ENCODE measurements around the gene CCSER1.

CCSER1 gene

GRCh38 chr4:90189946-90190345 lies 62.8 kb downstream of the CCSER1 start:
- no peak for DNase-seq (ENCODE audit: low read depth, low spot score)

DNA sequence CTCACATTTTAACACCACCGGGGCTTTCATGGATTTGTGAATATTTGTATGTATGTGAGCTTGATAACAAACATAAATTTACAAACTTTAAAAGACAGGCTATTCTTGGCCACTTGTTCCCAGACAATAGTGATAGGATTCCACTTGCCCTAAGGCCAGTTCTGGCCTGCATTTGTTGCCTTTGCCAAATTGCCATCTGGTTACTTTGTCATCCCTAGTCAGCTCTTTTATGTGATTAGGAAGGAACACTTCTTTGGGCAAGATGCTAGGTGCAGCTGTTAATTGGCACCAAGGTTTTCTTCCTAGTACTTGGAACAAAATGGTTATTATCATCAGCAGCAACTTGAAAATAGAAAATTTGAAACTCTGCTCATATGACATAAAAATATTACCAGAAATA lies 63.3 kb downstream of the CCSER1 start:
- DNase-seq (ENCODE audit: low read depth, low spot score): no peak

DNA sequence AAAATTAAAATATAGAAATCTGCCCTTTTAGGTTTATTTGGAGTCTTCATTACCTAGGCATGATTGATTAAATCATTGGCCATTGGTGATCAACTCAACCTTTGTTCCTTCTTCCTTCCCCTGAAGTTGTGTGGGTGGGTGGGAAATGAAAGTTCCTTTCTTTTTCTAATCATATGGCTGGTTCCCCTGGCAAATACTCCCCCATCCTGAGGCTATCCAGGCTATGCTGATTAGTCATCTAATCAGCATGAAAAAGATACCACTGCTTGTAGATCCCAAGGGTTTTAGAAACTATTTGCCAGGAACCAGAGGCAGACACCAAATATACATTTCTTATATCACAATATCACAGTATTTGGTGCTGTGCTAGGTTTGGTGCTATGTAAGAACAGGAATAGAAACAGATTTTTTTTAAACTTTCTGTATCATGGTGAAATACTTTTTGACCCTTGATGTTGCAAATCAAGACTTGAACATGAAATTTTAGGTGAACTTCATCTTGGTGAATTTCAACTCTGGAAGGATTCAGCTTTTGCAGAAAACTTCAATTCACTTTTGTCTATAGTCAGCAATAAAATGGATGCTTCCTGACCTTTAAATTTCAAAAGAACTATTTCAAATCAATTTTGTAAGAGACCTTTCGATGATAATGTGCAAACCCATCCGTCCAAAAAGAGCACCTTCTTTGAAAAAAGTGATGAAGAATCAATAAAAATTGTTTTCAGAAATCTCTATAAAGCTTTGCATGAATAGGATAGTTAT lies 71.1 kb downstream of the CCSER1 start:
- peak; percentile 26 for DNase-seq (ENCODE audit: low read depth, low spot score)

- DNase-seq (ENCODE audit: low read depth, low spot score): no peak
Measured at GRCh38 chr4:90207887-90208454, 80.8 kb downstream of the CCSER1 start.

DNA sequence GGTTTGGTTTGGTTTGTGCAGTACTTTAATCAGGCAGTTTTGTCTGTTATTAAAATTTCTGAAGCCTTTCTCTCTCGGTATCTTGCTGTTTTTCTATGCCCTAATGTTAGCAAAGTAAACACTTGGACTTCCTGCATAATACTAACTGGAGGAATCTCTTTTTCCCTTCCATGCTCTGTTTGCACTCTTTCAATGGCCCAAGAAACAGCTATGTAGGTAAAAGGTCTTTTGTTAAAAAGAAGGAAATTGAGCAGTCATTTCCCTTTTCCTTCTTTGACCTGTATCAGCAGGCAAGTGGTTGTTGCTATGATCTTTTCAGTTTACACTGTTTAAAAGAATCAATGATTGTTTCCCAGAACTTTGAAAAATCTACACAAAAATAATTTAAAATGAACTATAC lies 82.7 kb downstream of the CCSER1 start:
- DNase-seq (ENCODE audit: low read depth, low spot score): no peak

GRCh38 chr4:90211174-90211573 lies 84.0 kb downstream of the CCSER1 start:
- no peak for DNase-seq (ENCODE audit: low read depth, low spot score)

DNA sequence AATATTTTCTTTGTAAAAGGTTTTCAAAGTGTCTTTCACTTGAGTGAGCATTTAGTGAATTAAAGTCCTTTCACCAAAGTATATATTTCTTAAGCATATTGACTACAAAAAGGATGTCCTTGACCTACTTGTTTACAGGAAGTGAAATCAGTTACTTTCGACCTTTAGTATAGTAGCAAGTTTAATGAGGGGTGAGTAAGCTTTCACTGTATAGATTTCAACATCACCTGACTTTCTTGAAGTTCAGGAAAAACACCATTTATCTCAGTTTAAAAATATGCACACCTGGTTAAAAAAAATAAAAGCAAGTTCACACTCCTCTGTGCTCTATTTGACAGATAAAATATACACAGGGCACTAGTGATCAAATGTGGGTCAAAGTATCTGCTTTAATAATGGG lies 88.1 kb downstream of the CCSER1 start:
- DNase-seq (ENCODE audit: low read depth, low spot score): no peak

DNA sequence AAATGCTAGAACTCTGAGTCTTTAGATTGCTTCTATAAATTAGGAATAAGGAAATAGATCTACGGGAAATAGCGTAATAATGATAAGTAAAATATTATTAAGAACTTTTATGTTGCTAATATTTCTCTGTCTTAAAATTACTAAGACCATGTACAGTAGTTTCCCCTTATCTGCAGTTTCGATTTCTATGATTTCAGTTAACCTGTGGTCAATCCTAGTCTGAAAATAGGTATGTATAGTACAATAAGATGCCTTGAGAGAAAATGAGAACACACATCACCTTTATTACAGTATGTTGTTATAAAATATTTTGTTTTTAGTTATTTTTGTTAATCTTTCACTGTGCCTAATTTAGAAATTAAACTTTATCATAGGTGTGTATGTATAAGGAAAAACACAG lies 92.6 kb downstream of the CCSER1 start:
- no peak for DNase-seq (ENCODE audit: low read depth, low spot score)

- DNase-seq (ENCODE audit: low read depth, low spot score): no peak
Measured at GRCh38 chr4:90220459-90220858, 93.3 kb downstream of the CCSER1 start.

GRCh38 chr4:90226734-90227133 lies 99.5 kb downstream of the CCSER1 start:
- peak; percentile 28 for DNase-seq (ENCODE audit: low read depth, low spot score)

- no peak for DNase-seq (ENCODE audit: low read depth, low spot score)
Measured at GRCh38 chr4:90227177-90227576, 100.0 kb downstream of the CCSER1 start.

- peak; percentile 23 for DNase-seq (ENCODE audit: low read depth, low spot score)
Measured at GRCh38 chr4:90234916-90235547, 107.8 kb downstream of the CCSER1 start.

DNA sequence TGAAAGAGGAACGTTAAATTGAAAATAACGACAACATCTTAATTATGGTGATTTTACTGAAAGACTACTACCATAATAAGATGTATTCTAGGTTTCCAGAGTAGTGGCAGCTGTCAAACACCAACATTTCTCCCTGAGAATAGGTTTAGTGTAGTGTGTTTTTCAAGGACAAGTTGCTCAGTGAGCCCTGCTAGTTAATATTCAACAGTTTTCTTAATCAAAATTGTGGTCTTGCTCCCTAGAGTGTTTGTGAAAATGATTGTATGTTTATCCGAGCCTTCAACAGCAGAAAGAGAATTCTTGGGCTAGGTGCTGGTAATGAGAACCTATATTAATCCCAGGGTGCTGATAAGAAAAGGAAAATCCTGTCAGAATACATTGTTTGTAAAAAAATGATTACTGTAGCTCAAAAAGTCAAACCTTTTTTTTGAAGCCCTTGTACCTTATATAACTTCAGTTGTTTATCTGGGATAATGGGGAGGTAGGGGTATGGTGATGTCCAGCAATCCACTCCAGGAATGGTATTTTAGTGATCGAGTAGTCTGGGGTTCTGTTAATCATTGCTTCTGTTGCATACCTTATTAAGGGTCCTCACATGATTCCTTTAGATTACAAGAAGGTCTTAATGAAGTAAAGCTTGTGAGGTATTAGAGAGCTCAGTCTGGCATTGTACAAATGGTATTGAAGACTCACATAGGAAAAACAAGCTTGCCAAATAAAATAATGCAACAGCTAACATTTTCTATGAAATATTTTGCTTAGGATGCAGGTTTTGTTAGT lies 110.7 kb downstream of the CCSER1 start:
- DNase-seq (ENCODE audit: low read depth, low spot score): no peak

- no peak for DNase-seq (ENCODE audit: low read depth, low spot score)
Measured at GRCh38 chr4:90240333-90240732, 113.1 kb downstream of the CCSER1 start.

DNA sequence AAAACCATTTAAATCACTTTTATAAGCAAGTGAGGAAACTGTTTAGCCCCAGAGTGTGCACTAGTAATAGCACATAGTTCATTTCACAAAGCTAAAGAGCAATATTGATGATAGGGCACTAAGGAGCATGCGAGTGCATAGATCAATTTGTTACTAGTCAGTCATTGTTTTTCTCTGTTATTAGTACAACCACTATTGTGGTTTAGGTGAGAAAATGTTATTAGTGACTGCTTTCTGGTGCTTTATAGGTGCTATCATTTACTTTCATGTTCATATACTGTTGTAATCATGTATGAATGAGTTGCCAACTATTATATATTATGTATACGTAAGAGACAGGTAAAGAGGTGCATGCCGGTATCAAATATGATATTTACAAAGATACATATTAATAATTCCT lies 113.8 kb downstream of the CCSER1 start:
- DNase-seq (ENCODE audit: low read depth, low spot score): no peak

- no peak for DNase-seq (ENCODE audit: low read depth, low spot score)
Measured at GRCh38 chr4:90245837-90246236, 118.6 kb downstream of the CCSER1 start.

GRCh38 chr4:90246816-90247215 lies 119.6 kb downstream of the CCSER1 start:
- DNase-seq (ENCODE audit: low read depth, low spot score): no peak

DNA sequence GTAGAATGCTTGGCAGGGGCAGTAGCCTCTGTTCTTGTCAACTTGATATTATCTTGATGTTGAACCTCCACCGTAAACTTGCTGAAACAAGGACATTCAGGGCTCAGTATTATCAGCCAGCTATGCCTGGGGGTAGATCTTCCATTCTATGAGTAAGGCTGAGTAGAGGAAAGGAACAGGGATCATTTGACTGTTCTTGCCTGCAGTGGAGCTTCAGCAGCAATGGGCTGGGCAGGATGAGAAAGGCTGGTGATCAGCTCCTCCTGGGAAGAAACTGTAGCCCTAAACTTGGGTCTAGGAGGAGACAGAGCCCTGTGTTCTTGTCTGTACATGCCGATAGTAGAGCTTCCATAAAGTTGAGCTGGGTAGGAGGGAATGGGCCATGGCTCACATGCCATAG lies 127.2 kb downstream of the CCSER1 start:
- no peak for DNase-seq (ENCODE audit: low read depth, low spot score)

DNA sequence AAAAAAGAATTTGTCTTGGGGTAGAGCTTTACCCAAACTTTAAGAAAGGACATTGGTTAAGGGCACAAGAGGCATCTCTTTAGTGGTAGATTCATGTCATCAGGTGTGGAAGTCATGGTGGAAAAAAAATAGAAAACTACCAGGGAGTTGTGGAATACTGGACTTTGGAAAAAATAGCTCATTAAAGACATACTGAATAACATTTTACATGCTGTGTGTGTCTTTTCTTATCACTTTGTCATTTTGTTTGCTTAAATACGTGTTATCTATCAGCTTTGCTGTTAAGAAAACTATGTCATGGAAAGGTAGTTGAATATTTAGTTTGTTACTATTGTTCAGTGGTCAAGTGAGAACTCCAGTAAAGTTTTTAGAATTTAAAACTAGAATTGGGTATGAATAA lies 147.0 kb downstream of the CCSER1 start:
- DNase-seq (ENCODE audit: low read depth, low spot score): no peak

DNA sequence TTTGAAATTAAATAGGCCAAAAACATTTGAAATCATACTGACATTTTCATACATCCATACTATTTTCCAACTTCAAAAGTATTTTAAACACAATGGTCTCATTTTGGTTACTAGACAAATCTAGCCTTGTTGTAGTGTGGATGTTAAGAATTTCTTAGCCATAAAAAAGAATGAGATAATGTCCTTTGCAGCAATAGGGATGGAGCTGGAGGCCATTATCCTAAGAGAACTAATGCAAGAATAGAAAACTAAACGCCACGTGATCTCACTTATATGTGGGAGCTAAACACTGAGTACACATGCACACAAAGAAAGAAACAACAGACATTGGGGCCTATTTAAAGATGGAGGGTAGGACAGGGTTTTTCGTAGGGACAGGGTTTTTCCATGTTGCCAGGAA lies 153.8 kb downstream of the CCSER1 start:
- no peak for DNase-seq (ENCODE audit: low read depth, low spot score)

DNA sequence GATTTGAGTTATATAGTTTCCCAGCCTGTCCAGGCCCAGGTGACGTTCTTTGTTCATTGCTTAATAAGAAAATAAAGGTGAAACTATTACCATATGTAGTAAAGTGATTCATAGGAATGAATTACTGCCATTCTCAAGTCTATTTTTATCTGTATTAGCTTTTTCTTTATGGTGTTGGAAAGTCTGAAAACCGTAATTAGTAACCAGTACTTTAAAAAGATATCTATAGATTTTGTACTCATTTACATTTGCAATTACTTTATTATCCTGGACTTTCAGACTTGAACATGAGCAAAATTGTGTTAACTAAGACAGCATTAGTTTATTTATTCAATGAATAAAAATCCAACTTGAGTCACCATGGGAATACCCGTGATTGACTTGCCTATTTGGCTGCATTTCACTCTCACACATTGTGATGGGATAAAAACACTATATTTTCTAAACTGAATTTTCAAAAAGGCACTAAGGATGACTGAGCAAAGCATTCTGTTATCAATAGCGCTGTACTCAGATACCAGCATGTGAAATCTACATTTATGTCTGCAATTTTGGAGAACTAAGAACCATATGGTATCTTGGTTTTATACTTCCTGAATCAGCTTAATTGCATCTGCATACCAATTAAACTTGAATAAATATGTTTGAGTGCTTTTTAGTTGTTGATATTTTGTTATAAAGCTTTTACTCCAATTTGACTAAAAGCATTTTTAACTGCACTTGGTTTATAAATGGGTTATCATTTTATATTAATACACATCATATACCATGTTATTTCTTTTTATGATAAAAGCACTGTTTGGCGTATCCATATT lies 154.6 kb downstream of the CCSER1 start:
- no peak for DNase-seq (ENCODE audit: low read depth, low spot score)

GRCh38 chr4:90290345-90290744 lies 163.2 kb downstream of the CCSER1 start:
- DNase-seq (ENCODE audit: low read depth, low spot score): no peak

Data from astrocyte of the hippocampus (primary cell).